BLaER1 (cell line): ENCODE results near the gene DDX10.
"Not testable (repeated sequence)": the region's sequence is repeated elsewhere in the genome, so short reads cannot be mapped to it uniquely, and the experiment has no call there.

ENCODE experiments used
- H3K27ac ChIP-seq: shearing (Covaris generic); formaldehyde crosslinking; 2 replicates; pipeline ENCODE4 v1.8.1; 2022
- H3K27me3 ChIP-seq: shearing (Covaris generic); formaldehyde crosslinking; 2 replicates; pipeline ENCODE4 v1.8.1; 2022
- H3K36me3 ChIP-seq: shearing (Covaris generic); formaldehyde crosslinking; 2 replicates; pipeline ENCODE4 v1.8.1; 2022
- H3K4me1 ChIP-seq: shearing (Covaris generic); formaldehyde crosslinking; 2 replicates; pipeline ENCODE4 v1.8.1; 2022
- H3K4me2 ChIP-seq: shearing (Covaris generic); formaldehyde crosslinking; 2 replicates; pipeline ENCODE4 v1.8.1; 2022
- H3K4me3 ChIP-seq: shearing (Covaris generic); formaldehyde crosslinking; 2 replicates; pipeline ENCODE4 v1.8.1; 2022
- H3K9ac ChIP-seq: shearing (Covaris generic); formaldehyde crosslinking; 2 replicates; pipeline ENCODE4 v1.8.1; 2022
- H3K9me3 ChIP-seq: shearing (Covaris generic); formaldehyde crosslinking; 2 replicates; pipeline ENCODE4 v1.8.1; 2022
- H4K20me1 ChIP-seq: shearing (Covaris generic); formaldehyde crosslinking; 2 replicates; pipeline ENCODE4 v1.8.1; 2022
- Cebpa-rat ChIP-seq: shearing (Covaris generic); IDR thresholded peaks from 2 replicates; pipeline ENCODE4 v1.8.1; 2022

Gene DDX10

GRCh38 chr11:108757630-108758029 is 92.8 kb downstream of the DDX10 start:
- TF ChIP-seq Cebpa-rat, result no peak
- H3K9ac ChIP-seq, result no peak overlapping the region
- no peak overlapping the region for H3K27ac ChIP-seq
- H3K4me3 ChIP-seq, result no peak overlapping the region
- H3K36me3 ChIP-seq, result no peaks in the 10 kb centered on the region
- no peak overlapping the region for H3K4me2 ChIP-seq
- H3K4me1 ChIP-seq, result no peaks in the 10 kb centered on the region
- no peaks in the 10 kb centered on the region for H3K9me3 ChIP-seq
- no peaks in the 10 kb centered on the region for H3K27me3 ChIP-seq
- peaks cover 71% of the 10 kb centered on the region for H4K20me1 ChIP-seq

- Histone ChIP-seq H3K4me3 (no peak overlapping the region), H3K27ac (no peak overlapping the region), H4K20me1 (peaks cover 71% of the 10 kb centered on the region), H3K27me3 (no peaks in the 10 kb centered on the region), H3K4me2 (no peak overlapping the region), H3K9ac (no peak overlapping the region), H3K9me3 (no peaks in the 10 kb centered on the region), H3K4me1 (no peaks in the 10 kb centered on the region), H3K36me3 (no peaks in the 10 kb centered on the region)
- TF ChIP-seq Cebpa-rat, result no peak
Observed at GRCh38 chr11:108758458-108758857, 93.6 kb downstream of the DDX10 start.

- Histone ChIP-seq H3K4me1 (no peaks in the 10 kb centered on the region), H3K36me3 (no peaks in the 10 kb centered on the region), H3K9me3 (no peaks in the 10 kb centered on the region), H4K20me1 (peaks cover 46% of the 10 kb centered on the region), H3K27ac (no peak overlapping the region), H3K27me3 (no peaks in the 10 kb centered on the region), H3K4me3 (no peak overlapping the region), H3K9ac (no peak overlapping the region), H3K4me2 (no peak overlapping the region)
- peak; percentile 46; the same call in 1 of the 2 replicates for TF ChIP-seq Cebpa-rat
Observed at GRCh38 chr11:108766596-108767173, 101.8 kb downstream of the DDX10 start.

- Histone ChIP-seq H3K4me1 (no peaks in the 10 kb centered on the region), H3K27me3 (no peaks in the 10 kb centered on the region), H4K20me1 (peaks cover 38% of the 10 kb centered on the region), H3K9me3 (no peaks in the 10 kb centered on the region), H3K4me2 (no peak overlapping the region), H3K36me3 (peaks cover 6% of the 10 kb centered on the region), H3K4me3 (no peak overlapping the region), H3K27ac (no peak overlapping the region), H3K9ac (no peak overlapping the region)
- TF ChIP-seq Cebpa-rat, result no peak
Observed at GRCh38 chr11:108768370-108768769, 103.5 kb downstream of the DDX10 start.

- Histone ChIP-seq H3K4me3 (no peak overlapping the region), H3K4me2 (no peak overlapping the region), H4K20me1 (peaks cover 36% of the 10 kb centered on the region), H3K27me3 (no peaks in the 10 kb centered on the region), H3K9me3 (no peaks in the 10 kb centered on the region), H3K9ac (no peak overlapping the region), H3K27ac (no peak overlapping the region), H3K4me1 (no peaks in the 10 kb centered on the region), H3K36me3 (peaks cover 6% of the 10 kb centered on the region)
- no peak for TF ChIP-seq Cebpa-rat
Observed at GRCh38 chr11:108768964-108769363, 104.1 kb downstream of the DDX10 start.

- Histone ChIP-seq H3K4me3 (no peak overlapping the region), H3K9me3 (peaks cover 23% of the 10 kb centered on the region), H3K9ac (no peak overlapping the region), H3K27ac (no peak overlapping the region), H3K4me2 (no peak overlapping the region), H3K4me1 (no peaks in the 10 kb centered on the region), H4K20me1 (peaks cover 9% of the 10 kb centered on the region; the same call in 1 of the 2 replicates), H3K27me3 (no peaks in the 10 kb centered on the region), H3K36me3 (peaks cover 20% of the 10 kb centered on the region)
- TF ChIP-seq Cebpa-rat, result no peak
Observed at GRCh38 chr11:108774037-108774730, 109.3 kb downstream of the DDX10 start.

GRCh38 chr11:108775324-108775723 is 110.5 kb downstream of the DDX10 start:
- H3K9ac ChIP-seq, result no peak overlapping the region
- TF ChIP-seq Cebpa-rat, result no peak

GRCh38 chr11:108779147-108779546 is 114.3 kb downstream of the DDX10 start:
- H3K27ac ChIP-seq, H3K27me3 ChIP-seq, H3K4me3 ChIP-seq, H3K4me1 ChIP-seq, H3K4me2 ChIP-seq, H3K9ac ChIP-seq: not testable (repeated sequence)
- H3K36me3 ChIP-seq, result peaks cover 18% of the 10 kb centered on the region; the same call in 1 of the 2 replicates
- H3K9me3 ChIP-seq, result peaks cover 26% of the 10 kb centered on the region
- H4K20me1 ChIP-seq, result peaks cover 21% of the 10 kb centered on the region; the same call in 1 of the 2 replicates

More at GRCh38 chr11:108775324-108775723, 110.5 kb downstream of the DDX10 start:
- Histone ChIP-seq H3K27ac (no peak overlapping the region), H3K36me3 (peaks cover 20% of the 10 kb centered on the region), H3K4me1 (peaks cover 7% of the 10 kb centered on the region), H4K20me1 (peaks cover 9% of the 10 kb centered on the region; the same call in 1 of the 2 replicates), H3K4me2 (no peak overlapping the region), H3K4me3 (no peak overlapping the region), H3K27me3 (no peaks in the 10 kb centered on the region), H3K9me3 (peaks cover 25% of the 10 kb centered on the region)

- H3K4me1 ChIP-seq, result peaks cover 7% of the 10 kb centered on the region
- peaks cover 18% of the 10 kb centered on the region for H3K36me3 ChIP-seq
- no peak overlapping the region for H3K27ac ChIP-seq
- H3K9me3 ChIP-seq, result peaks cover 35% of the 10 kb centered on the region
- H3K4me2 ChIP-seq, result no peak overlapping the region
- H3K27me3 ChIP-seq, result no peaks in the 10 kb centered on the region
- TF ChIP-seq Cebpa-rat, result no peak
- no peak overlapping the region for H3K4me3 ChIP-seq
- no peak overlapping the region for H3K9ac ChIP-seq
- H4K20me1 ChIP-seq, result peaks cover 21% of the 10 kb centered on the region; the same call in 1 of the 2 replicates
Observed at GRCh38 chr11:108780119-108780518, 115.2 kb downstream of the DDX10 start.

- Histone ChIP-seq H3K9me3 (peaks cover 30% of the 10 kb centered on the region), H3K4me3 (no peak overlapping the region), H3K27me3 (no peaks in the 10 kb centered on the region), H3K4me1 (peaks cover 7% of the 10 kb centered on the region), H3K36me3 (peaks cover 7% of the 10 kb centered on the region), H3K27ac (no peak overlapping the region), H3K4me2 (no peak overlapping the region), H3K9ac (no peak overlapping the region), H4K20me1 (peaks cover 34% of the 10 kb centered on the region; the same call in 1 of the 2 replicates)
- no peak for TF ChIP-seq Cebpa-rat
Observed at GRCh38 chr11:108781946-108782345, 117.1 kb downstream of the DDX10 start.
